GM18505 (cell line): ENCODE measurements around the gene GALNT4.
A peak's percentile ranks its signal among the peaks of the same experiment; 100 is the strongest.

Experiments
- ATAC-seq: cut with Tn5 transposase; IDR thresholded peaks from one replicate; pipeline ENCODE4 v1.9.1; 2021; ENCODE audit not compliant: unreplicated experiment
- POLR2A ChIP-seq: IDR thresholded peaks from 4 replicates; pipeline ENCODE4 v1.6.1; 2011; ENCODE audit warnings: borderline replicate concordance; ENCODE audit not compliant: insufficient read depth, insufficient read length; ENCODE audit errors: extremely low read depth

GALNT4 gene

GRCh38 chr12:89521364-89522223 lies 3.0 kb downstream of the GALNT4 start:
- TF ChIP-seq POLR2A: no peak
- no peak for ATAC-seq

- ATAC-seq: no peak
- no peak for TF ChIP-seq POLR2A
Observed at GRCh38 chr12:89517720-89518119, 6.9 kb downstream of the GALNT4 start.

- no peak for TF ChIP-seq POLR2A
- no peak for ATAC-seq
Observed at GRCh38 chr12:89516633-89517032, 8.0 kb downstream of the GALNT4 start.

- TF ChIP-seq POLR2A: no peak
- ATAC-seq: peak; percentile 86
Observed at GRCh38 chr12:89514751-89515150, 9.8 kb downstream of the GALNT4 start.

GRCh38 chr12:89513544-89513943 lies 11.1 kb downstream of the GALNT4 start:
- ATAC-seq: no peak
- TF ChIP-seq POLR2A: no peak

- ATAC-seq: no peak
- TF ChIP-seq POLR2A: no peak
Observed at GRCh38 chr12:89507015-89507824, 17.4 kb downstream of the GALNT4 start.

- TF ChIP-seq POLR2A: no peak
- no peak for ATAC-seq
Observed at GRCh38 chr12:89506050-89506449, 18.5 kb downstream of the GALNT4 start.

- no peak for TF ChIP-seq POLR2A
- ATAC-seq: no peak
Observed at GRCh38 chr12:89504560-89505346, 19.8 kb downstream of the GALNT4 start.

- ATAC-seq: no peak
- TF ChIP-seq POLR2A: no peak
Observed at GRCh38 chr12:89501793-89502192, 22.8 kb downstream of the GALNT4 start.

GRCh38 chr12:89499857-89500256 lies 24.7 kb downstream of the GALNT4 start:
- no peak for TF ChIP-seq POLR2A
- ATAC-seq: no peak

- ATAC-seq: no peak
Observed at GRCh38 chr12:89497467-89497866, 27.1 kb downstream of the GALNT4 start.

GRCh38 chr12:89497005-89497404 lies 27.6 kb downstream of the GALNT4 start:
- no peak for TF ChIP-seq POLR2A
- ATAC-seq: no peak

More at GRCh38 chr12:89497467-89497866, 27.1 kb downstream of the GALNT4 start:
- no peak for TF ChIP-seq POLR2A
